T-helper 9 cell (primary cell): ENCODE measurements around the gene PROSER3.
A peak's percentile ranks its signal among the peaks of the same experiment; 100 is the strongest.
"Not testable (repeated sequence)": the region's sequence is repeated elsewhere in the genome, so short reads cannot be mapped to it uniquely, and the experiment has no call there.

Source experiments
- DNase-seq: peaks from one replicate; pipeline ENCODE4 v3.0.0-alpha.2; 2020

PROSER3 gene

DNA sequence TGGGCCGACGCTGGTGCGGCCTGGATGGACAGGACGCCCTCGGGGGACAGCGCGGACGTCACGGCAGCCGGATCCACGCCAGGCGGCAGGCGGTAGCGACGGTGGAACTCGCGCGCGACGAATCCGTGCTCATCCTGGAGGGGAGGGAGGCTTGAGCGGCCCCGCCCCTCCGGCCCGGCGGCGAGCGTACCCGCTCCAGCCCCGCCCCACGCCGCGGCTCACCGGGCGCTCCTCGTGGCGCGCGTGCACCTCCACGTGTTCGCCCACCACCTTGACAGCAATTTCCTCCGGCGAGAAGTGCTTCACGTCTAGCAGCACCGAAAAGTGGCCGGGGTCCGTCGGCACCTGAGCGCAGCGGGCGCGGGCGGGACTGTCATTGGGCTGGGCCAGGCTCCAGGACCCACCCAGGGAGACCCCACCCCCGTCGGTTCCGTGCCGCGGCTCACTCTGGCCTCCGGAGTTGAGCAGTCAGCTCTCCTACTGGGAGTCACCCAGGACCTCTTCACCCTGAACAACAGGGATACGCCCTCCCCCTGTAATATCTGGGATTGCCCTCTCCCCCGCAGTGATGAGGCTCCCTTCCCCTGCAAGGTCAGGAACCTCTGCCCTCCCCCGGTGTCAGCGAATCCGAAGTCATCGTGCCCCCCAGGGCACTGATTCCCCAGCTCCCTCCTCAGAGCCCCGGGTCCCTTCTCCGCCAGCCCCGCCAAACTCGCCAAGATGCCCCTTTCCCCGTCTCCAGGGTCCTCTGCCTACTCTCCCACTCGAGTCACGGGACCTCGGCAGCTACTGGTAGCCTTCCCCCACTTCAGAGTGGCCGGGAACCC, 2.2 kb upstream of the PROSER3 start:
- peak; percentile 38 for DNase-seq

DNA sequence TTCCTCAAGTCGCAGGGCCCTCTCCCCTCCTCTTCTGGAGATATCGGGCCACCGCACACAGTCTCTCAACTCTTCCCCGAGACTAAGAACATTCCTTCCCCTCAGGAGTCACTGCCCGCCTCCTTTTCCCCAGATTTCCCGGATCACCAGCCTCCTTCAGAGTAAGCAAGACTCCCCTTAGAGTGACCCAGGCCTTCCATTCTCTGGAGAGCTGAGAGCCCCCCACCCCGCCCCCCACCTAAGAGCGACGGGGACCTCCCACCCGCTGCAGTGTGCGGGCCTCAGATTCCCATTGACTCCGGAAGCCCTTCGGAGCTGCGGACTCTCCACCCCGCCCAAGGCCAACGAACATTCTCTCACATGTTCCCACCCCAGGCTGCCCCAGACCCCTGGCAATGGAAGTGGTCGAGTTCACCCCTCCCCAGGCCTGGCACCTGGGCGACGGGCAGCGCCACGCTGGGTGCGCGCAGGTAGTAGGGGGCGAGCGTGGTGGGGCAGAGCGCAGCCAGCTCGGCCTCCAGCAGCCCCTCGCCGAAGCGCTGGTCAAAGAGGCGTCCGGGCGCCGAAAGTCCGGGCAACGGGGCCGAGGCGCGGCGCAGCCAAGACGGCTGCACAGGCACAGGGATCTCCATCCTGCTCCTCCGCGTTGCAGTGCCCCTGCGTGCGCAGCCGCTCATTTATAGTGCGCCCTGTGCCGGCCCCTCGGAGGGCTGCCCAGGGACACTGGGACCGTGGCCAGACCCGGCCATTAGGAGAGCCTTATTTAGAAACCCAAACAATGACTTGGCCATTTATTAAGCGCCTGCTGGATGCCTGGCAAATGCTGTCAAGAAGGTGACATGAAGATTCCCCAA, 1.4 kb upstream of the PROSER3 start, which contains the start of gene HSPB6:
Gene HSPB6, minus strand, starts transcription at position 653 of the 854 bp plus-strand sequence. Its CDS starts 21 bp downstream, at position 632.
- no peak for DNase-seq

DNA sequence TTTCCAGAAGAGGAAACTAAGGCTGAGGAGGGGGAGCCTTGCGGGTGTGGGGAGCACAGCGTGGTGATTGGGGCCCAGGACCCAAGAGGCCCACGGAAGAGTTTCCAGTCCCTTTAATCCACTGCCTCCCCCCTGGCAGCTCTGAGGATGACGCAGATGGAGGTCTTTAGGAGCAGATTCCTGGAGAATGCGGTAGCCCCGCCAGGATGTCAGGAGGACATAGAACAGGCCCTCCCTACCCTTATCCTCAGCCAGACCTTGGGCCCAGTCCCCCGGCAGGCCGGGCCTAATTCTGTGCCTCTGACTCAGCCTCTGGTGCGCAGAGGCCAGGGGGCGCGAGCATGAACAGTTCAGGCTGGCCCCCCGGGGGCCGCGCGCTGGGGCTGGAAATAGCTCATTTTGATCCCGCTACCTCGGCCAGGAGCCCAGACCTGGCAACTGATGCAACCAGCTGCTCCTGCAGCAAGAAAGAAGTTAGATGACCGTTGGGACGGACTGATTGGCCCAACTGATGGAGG, 686 bp upstream of the PROSER3 start:
- no peak for DNase-seq

GRCh38 chr19:35759697-35760096, 1.7 kb downstream of the PROSER3 start:
- DNase-seq, result no peak

GRCh38 chr19:35760711-35761349, 2.9 kb downstream of the PROSER3 start:
- no peak for DNase-seq

GRCh38 chr19:35764432-35765315, 6.7 kb downstream of the PROSER3 start:
- DNase-seq, result no peak

- DNase-seq, result no peak
Observed at GRCh38 chr19:35766571-35767104, 8.7 kb downstream of the PROSER3 start.

- DNase-seq, result no peak
Observed at GRCh38 chr19:35767288-35768081, 9.5 kb downstream of the PROSER3 start.

DNA sequence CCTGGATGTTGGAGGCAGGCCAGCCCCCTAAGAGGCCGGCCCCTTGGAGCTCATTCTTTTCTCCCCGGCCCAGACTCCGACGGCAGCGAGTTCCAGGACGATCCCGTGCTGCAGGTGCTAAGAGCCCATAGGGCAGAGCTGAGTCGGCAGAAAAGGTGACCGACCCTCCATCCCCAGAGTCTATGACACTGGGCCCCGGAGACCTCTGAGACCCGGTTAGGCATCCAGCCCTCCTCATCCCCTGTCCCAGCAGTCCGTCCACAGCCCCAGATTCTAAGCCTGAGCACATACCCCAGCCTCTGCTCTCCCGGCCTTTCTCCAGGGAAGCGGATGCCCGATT, 10.1 kb downstream of the PROSER3 start:
- DNase-seq, result no peak

DNA sequence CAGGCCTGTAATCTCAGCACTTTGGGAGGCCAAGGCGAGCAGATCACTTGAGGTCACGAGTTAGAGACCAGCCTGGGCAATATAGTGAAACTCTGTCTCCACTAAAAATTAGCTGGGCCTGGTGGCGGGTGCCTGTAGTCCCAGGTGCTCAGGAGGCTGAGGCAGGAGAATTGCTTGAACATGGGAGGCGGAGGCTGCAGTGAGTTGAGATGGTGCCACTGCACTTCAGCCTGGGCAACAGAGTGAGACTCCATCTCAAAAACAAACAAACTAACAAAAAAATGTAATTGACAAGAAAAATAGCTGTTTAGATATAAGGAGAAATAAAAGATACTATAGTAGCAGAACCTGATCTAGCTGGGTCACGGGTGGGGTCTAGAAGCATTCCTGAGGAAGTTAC, 14.4 kb downstream of the PROSER3 start:
- DNase-seq, result not testable (repeated sequence)

- no peak for DNase-seq
Observed at GRCh38 chr19:35773020-35773806, 15.2 kb downstream of the PROSER3 start.

GRCh38 chr19:35774274-35775045, 16.5 kb downstream of the PROSER3 start:
- DNase-seq, result no peak

GRCh38 chr19:35775046-35775297, 17.0 kb downstream of the PROSER3 start:
- no peak for DNase-seq

DNA sequence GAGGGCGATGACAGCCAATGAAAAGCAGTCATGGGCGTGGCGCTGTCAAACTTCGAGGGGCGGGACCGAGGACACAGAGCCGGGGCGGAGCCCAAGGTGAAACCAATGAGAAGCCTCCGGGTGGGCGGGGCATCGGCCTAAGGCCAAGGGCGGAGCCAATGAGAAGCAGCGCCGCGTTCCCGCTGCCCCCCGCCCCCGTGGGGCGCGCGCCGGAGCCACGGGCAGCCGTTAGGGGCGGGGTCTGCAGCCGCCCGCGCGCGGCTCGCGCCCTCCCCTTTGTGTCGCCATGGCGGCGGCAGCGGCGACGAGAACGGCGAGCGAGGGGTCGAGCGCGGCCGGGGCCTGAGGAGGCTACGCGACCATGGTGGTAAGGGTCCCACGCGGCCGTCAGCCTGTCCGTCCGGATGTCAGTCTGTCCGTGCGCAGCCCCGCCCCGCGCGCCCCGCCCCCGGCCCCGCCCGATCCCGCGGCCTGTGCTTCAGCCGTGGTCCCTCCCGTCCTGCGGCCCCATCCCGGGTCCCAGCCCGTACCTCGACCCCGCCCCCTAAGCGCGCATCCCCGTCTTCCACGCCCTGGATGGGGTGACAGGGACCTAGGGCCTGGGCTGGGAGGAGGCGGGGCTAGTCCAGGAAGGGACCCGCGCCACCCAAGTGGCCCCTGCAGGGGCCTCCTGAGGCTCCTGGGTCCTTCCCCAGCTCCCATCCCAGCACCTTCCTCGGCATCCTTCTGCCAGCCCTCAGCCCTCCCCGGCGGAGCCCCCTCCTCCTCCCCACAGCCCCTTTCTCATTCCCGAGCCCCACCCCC, 17.5 kb downstream of the PROSER3 start, which contains the start of gene ARHGAP33:
Gene ARHGAP33, plus strand, starts transcription at position 267 of the 804 bp plus-strand sequence. Its CDS starts 95 bp downstream, at position 362.
- peak; percentile 98 for DNase-seq

- DNase-seq, result no peak
Observed at GRCh38 chr19:35776102-35776788, 18.3 kb downstream of the PROSER3 start.

- DNase-seq, result no peak
Observed at GRCh38 chr19:35777086-35777841, 19.3 kb downstream of the PROSER3 start.

DNA sequence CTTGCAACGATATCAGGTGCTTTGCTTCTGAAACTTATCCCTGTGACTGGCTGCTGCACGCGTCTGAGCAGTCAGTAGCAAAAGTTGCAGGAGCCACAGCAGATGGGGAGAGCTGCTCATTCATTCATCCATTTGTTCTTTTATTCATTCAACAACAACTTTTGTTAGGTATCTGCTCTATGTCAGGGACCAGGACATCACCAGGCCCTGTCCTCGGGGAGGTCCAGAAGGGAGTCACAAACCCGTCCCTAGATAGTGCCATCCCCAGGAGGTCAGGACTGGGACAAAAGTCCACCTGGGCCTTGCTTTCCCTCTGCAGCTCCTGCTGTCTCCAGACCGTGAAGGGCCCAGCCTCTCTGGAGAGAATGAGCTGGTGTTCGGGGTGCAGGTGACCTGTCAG, 20.0 kb downstream of the PROSER3 start:
- no peak for DNase-seq
